Neural crest cell (in vitro differentiated cells): ENCODE results near the gene YWHAE. TPM values are rescaled to one million over a fixed set of nuclear protein-coding genes. Genes with fewer than 3 reads are reported as not detected.

ENCODE experiments used
- DNase-seq: peaks from one replicate; pipeline ENCODE4 v3.0.0; 2021; ENCODE audit warnings: low read depth, mixed read lengths, low spot score
- H3K27ac Mint-ChIP-seq: one replicate; pipeline ENCODE4 v1.8.0; 2021; ENCODE audit warnings: mild to moderate bottlenecking, mixed read lengths; ENCODE audit not compliant: unreplicated experiment
- H3K27me3 Mint-ChIP-seq: 2 replicates; pipeline ENCODE4 v1.8.0; 2021; ENCODE audit warnings: low read depth, mild to moderate bottlenecking, mixed read lengths
- H3K36me3 Mint-ChIP-seq: 2 replicates; pipeline ENCODE4 v1.8.0; 2021; ENCODE audit warnings: low read depth, mild to moderate bottlenecking, mixed read lengths
- H3K4me1 Mint-ChIP-seq: 2 replicates; pipeline ENCODE4 v1.8.0; 2021; ENCODE audit warnings: mixed read lengths
- H3K4me3 Mint-ChIP-seq: one replicate; pipeline ENCODE4 v1.8.0; 2021; ENCODE audit warnings: mild to moderate bottlenecking, mixed read lengths
- H3K9me3 Mint-ChIP-seq: 2 replicates; pipeline ENCODE4 v1.8.0; 2021; ENCODE audit warnings: mixed read lengths
- total RNA-seq: library from RNA; stranded (reverse); gene quantifications from 2 replicates; pipeline ENCODE4 v1.2.1, GENCODE V29; 2021
- TF ChIP-seq, protein P1 (sequence below): fragments of 200-600 bp; sonication (generic); conservative IDR thresholded peaks from 2 replicates; pipeline ENCODE4 v1.5.0; 2021; ENCODE audit warnings: antibody characterized with exemption, mild to moderate bottlenecking

Gene YWHAE
- total RNA-seq, 1 donor from 2014 or later, result 1,231 TPM

DNA sequence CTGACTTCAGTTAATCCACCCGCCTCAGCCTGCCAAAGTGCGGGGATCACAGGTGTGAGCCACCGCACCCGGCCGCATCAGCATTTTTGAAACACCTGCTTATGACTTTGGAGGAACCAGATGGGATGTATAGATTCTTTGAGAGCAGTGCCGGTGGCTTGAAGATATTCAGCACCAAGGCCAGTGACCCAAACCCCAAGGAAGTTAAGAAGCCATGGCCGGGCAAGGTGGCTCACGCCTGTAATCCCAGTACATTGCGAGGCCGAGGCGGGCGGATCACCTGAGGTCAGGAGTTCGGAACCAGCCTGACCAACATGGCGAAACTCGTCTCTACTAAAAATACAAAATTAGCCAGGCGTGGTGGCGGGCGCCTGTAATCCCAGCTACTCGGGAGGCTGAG lies 76.7 kb downstream of the YWHAE start:
- Mint-ChIP-seq H3K27me3 (peaks cover 10% of the 10 kb centered on the region), H3K4me3 (no peak overlapping the region), H3K36me3 (no peaks in the 10 kb centered on the region), H3K9me3 (no peaks in the 10 kb centered on the region), H3K4me1 (no peaks in the 10 kb centered on the region), H3K27ac (no peak overlapping the region)
- TF ChIP-seq, protein P1, sequence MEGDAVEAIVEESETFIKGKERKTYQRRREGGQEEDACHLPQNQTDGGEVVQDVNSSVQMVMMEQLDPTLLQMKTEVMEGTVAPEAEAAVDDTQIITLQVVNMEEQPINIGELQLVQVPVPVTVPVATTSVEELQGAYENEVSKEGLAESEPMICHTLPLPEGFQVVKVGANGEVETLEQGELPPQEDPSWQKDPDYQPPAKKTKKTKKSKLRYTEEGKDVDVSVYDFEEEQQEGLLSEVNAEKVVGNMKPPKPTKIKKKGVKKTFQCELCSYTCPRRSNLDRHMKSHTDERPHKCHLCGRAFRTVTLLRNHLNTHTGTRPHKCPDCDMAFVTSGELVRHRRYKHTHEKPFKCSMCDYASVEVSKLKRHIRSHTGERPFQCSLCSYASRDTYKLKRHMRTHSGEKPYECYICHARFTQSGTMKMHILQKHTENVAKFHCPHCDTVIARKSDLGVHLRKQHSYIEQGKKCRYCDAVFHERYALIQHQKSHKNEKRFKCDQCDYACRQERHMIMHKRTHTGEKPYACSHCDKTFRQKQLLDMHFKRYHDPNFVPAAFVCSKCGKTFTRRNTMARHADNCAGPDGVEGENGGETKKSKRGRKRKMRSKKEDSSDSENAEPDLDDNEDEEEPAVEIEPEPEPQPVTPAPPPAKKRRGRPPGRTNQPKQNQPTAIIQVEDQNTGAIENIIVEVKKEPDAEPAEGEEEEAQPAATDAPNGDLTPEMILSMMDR, result no peak
- DNase-seq, result no peak

DNA sequence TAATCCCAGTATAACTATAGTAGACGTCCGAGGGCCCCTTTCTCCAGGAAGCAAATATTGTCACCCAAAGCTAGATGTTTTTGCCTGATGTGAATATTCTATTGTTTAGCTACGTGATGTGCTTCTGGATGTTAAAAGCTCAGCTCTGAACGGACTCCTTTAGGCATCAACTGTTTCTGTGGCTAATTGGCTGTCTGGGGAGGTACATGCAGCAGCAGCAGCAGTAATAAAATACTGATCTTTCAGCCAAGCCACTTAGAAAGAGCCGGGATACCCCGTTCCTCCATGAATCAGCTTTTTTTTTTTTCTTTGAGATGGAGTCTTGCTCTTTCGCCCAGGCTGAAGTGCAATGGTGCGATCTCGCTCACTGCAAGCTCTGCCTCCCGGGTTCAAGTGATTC lies 77.5 kb downstream of the YWHAE start:
- Mint-ChIP-seq H3K4me1 (no peaks in the 10 kb centered on the region), H3K27ac (no peak overlapping the region), H3K27me3 (peaks cover 10% of the 10 kb centered on the region), H3K9me3 (no peaks in the 10 kb centered on the region), H3K4me3 (no peak overlapping the region), H3K36me3 (no peaks in the 10 kb centered on the region)
- DNase-seq, result no peak
- TF ChIP-seq, protein P1, result no peak

DNA sequence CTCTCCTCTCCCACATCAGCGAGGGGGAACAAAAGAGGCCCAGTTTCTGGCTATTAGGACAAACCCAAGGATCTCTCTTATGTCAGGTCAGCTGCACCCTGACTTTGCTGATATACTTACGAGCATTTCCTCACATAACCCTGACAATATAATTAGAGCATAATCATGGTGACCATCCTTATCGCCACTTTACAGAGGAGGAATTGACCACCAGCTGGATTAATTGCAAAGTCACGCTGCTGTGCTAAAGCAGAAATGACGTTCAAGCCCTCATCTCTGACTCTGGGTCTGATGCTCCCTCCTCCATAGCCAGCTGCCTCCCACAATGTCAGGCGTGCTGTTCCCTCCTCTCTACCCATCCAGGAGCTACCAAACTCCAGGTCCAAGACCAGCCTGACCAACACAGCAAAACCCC lies 78.0 kb downstream of the YWHAE start:
- no peak for DNase-seq
- no peaks in the 10 kb centered on the region for H3K4me1 Mint-ChIP-seq
- no peaks in the 10 kb centered on the region for H3K36me3 Mint-ChIP-seq
- no peak overlapping the region for H3K4me3 Mint-ChIP-seq
- H3K9me3 Mint-ChIP-seq, result no peaks in the 10 kb centered on the region
- no peak overlapping the region for H3K27ac Mint-ChIP-seq
- TF ChIP-seq, protein P1, result no peak
- H3K27me3 Mint-ChIP-seq, result peaks cover 10% of the 10 kb centered on the region

GRCh38 chr17:1315891-1316403 lies 84.1 kb downstream of the YWHAE start:
- Mint-ChIP-seq H3K4me3 (no peak overlapping the region), H3K9me3 (no peaks in the 10 kb centered on the region), H3K27me3 (peaks cover 11% of the 10 kb centered on the region), H3K4me1 (no peaks in the 10 kb centered on the region), H3K27ac (no peak overlapping the region), H3K36me3 (no peaks in the 10 kb centered on the region)
- no peak for DNase-seq
- TF ChIP-seq, protein P1, result no peak

GRCh38 chr17:1315409-1315808 lies 84.6 kb downstream of the YWHAE start:
- H3K9me3 Mint-ChIP-seq, result no peaks in the 10 kb centered on the region
- no peaks in the 10 kb centered on the region for H3K36me3 Mint-ChIP-seq
- H3K4me3 Mint-ChIP-seq, result no peak overlapping the region
- no peaks in the 10 kb centered on the region for H3K4me1 Mint-ChIP-seq
- no peak overlapping the region for H3K27ac Mint-ChIP-seq
- TF ChIP-seq, protein P1, result no peak
- DNase-seq, result no peak
- peaks cover 9% of the 10 kb centered on the region for H3K27me3 Mint-ChIP-seq
